ENCODE data around the gene GPR61. TPM values are rescaled to one million over a fixed set of nuclear protein-coding genes. Genes with fewer than 3 reads are reported as not detected.

GPR61 gene, protein sequence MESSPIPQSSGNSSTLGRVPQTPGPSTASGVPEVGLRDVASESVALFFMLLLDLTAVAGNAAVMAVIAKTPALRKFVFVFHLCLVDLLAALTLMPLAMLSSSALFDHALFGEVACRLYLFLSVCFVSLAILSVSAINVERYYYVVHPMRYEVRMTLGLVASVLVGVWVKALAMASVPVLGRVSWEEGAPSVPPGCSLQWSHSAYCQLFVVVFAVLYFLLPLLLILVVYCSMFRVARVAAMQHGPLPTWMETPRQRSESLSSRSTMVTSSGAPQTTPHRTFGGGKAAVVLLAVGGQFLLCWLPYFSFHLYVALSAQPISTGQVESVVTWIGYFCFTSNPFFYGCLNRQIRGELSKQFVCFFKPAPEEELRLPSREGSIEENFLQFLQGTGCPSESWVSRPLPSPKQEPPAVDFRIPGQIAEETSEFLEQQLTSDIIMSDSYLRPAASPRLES
- polyA plus RNA-seq (2012; ENCODE audit: insufficient read depth, insufficient read length), result not detected

DNA sequence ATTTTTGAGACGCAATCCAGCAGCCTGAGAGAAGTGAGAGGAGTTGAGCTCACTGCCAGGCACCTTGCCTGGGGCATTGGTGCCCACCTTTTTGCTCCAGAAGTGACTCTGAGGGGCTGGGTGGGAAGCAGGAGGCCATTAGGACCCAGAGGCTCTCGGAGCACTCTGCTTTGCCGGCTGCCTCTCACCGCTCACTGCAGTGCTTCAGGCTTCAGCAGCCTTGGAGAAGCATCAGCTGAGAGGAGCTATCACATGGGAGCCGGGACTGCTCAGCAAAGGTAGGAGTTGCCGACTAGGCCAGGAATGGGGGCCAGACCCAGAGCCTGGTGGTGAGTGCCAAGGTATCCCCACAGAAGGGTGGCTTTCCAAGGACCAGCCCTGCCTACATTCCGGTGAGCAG is at the start of gene GPR61:
Gene GPR61, plus strand, starts transcription at position 197 of the 400 bp plus-strand sequence. CDS start 3,151 bp downstream, outside the sequence.
- H3K4me3 ChIP-seq (ENCODE audit: low read length), result no peak within 1 kb of the TSS
- no peak for DNase-seq (ENCODE audit: low read depth, low spot score)

DNA sequence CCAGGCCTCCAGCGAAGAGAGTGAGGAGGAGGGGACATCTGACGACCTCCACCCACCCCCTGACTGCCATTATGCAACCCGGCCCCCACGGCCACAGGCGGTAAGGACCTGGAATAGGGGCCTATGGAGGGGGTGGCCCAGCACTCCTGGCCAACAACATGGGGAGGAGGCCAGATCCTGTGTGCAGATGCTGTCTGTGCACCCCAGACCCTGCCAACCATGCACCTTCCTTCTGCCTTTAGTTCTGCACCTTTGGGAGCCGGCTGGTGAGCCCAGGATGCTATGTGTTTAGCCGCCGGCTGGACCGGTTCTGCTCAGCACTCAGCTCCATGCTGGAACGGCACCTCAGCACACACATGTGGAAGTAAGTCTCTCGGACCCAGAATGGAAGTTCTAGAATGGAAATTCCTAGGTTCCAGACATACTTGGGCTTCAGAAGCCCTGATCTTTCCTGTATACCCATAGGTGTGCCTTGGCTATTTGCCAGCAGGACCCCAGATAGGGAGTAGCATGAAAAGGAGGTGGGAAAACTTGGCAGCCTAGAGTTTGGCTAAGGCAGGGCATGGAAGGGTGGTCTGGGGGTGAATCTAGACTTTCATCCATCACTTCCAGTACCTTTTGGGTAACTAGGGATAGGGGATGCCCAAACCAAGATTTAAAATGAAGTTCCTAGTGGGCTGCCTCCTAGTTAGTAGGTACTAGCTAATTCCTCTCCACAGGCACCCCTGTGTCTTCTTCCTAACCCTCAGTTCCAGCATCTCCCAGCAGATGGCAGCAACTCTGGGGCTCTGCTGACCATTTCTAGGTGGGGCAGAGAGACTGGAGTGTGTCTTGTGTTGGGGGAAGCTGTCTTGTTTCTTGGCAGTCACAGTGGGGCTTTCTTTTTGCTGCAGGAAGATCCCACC is 49.4 kb upstream of the GPR61 start:
- DNase-seq (ENCODE audit: low read depth, low spot score), result peak; percentile 39

DNA sequence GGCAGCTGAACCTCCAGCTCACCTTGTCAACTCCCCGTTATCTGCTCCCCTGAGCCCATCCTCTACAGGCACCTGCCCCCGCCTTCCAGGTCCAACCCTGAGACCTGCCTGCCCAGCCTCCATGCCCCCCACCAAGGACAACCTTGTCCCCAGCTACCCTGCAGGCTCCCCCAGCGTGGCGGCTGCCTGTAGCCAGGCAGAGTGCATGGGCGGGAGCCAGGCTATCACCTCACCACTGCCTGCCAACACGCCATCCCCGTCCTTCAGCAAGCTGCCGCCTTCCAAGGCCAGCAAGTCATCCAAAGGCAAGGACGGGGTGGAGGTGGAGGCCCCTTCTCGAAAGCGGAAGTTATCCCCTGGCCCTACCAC is 48.8 kb upstream of the GPR61 start:
- H3K4me3 ChIP-seq (ENCODE audit: low read length), result no peak overlapping the region
- DNase-seq (ENCODE audit: low read depth, low spot score), result no peak

More for the DNA sequence above, 49.4 kb upstream of the GPR61 start:
- no peak overlapping the region for H3K4me3 ChIP-seq (ENCODE audit: low read length)

DNA sequence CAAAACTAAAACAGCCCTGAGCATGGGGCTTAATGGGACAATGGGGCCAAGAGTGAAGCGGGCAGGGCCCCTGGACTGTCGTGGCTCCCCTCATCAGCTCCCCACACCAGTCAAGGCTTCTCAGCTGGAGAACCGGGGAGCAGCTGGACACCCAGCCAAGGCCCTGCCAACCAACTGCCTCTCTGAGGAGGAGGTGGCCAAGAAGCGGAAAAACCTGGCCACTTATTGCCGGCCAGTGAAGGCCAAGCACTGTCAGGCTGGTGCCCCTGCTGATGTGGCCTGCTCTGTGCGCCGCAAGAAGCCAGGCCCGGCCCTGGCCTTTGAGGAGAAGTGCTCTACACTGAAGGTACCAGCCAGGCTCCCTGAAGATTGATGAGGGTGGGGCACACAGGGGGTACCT is 48.3 kb upstream of the GPR61 start:
- no peak overlapping the region for H3K4me3 ChIP-seq (ENCODE audit: low read length)
- no peak for DNase-seq (ENCODE audit: low read depth, low spot score)

DNA sequence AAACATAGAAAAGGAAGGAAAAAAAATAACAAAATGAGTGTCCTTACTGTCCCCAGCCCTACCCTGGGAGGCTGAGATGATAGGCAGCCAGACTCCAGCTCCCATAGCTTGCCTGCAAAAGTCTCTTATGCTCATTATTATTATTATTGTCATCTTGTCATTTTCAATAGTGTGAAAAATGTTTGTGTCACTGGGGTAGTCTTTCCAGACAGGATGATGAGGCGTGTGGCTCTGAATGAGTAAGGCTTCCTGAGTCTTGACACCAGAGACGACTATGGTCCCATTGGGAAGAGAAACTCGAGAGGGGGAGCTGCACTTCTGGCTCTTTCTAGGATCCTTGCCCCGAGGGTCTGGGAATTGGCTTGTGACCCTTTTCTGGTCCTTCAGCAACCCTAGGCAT is 46.9 kb upstream of the GPR61 start:
- DNase-seq (ENCODE audit: low read depth, low spot score), result no peak
- no peak overlapping the region for H3K4me3 ChIP-seq (ENCODE audit: low read length)

DNA sequence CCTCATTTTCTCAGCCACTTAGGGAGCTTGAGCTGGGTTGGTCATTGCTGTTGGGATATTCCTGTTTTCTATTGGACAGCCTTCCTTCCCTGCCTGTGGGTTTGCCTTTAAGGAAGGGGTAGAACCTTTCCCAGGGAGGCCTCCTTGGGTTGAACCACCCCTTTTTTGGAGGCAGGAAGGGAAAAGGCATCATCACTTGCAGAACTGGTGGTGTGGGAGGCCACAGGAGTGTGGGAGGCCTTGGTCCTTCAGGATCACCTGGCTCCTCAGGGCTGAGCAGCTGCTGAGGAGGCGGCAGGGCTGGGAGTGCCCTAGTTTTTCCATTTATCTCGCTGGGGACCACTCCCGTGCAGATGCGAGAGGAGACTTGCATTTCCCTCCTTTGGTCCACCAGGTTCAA is 46.4 kb upstream of the GPR61 start:
- no peak overlapping the region; the same call in 1 of the 2 replicates for H3K4me3 ChIP-seq (ENCODE audit: low read length)
- DNase-seq (ENCODE audit: low read depth, low spot score), result no peak

DNA sequence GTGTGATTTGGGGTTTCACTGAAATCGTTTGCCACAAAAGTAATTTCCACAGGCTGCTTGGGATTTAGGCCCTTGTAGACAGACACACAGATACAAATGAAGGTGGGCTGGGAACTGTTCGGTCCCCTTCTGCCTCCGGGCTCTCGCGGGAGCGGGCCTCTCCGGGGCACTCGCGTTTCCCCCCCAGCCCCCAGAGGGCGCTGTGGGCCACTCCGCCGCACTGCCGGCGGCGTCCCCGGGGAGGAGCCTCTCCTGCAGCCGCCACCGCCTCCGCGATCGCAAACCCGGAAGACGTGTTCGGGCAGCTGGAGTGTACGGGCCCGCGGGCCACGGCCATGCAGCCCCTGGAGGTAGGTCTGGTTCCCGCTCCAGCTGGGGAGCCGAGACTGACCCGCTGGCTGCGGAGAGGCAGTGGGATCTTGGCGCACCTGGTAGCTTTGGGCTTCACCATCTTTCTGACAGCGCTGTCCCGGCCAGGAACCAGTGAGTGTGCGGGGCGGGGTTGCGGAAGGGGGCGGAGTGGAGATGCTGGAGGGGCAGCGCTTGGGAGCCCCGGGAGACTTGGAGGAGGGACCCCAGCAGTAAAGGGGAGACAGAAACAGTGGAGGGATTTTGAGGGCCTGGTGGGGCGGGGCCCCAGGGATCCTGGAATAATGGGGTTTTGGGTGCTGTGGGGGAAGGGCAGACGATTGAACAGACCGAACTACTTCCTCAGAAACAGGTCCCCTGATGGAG is 45.7 kb upstream of the GPR61 start, which contains the start of gene CYB561D1:
Gene CYB561D1, plus strand, starts transcription at position 290 of the 735 bp plus-strand sequence. Its CDS starts 46 bp downstream, at position 336.
- peak within 1 kb of the TSS; percentile 71 for H3K4me3 ChIP-seq (ENCODE audit: low read length)
- DNase-seq (ENCODE audit: low read depth, low spot score), result peak; percentile 69

DNA sequence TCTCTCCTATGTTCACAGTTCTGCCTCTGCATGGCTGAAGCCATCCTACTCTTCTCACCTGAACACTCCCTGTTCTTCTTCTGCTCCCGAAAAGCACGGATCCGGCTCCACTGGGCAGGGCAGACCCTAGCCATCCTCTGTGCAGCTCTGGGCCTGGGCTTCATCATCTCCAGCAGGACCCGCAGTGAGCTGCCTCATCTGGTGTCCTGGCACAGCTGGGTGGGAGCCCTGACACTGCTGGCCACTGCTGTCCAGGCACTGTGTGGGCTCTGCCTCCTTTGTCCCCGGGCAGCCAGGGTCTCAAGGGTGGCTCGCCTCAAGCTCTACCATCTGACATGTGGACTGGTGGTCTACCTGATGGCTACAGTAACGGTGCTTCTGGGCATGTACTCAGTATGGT is 43.9 kb upstream of the GPR61 start:
- H3K4me3 ChIP-seq (ENCODE audit: low read length), result no peak overlapping the region
- DNase-seq (ENCODE audit: low read depth, low spot score), result no peak

DNA sequence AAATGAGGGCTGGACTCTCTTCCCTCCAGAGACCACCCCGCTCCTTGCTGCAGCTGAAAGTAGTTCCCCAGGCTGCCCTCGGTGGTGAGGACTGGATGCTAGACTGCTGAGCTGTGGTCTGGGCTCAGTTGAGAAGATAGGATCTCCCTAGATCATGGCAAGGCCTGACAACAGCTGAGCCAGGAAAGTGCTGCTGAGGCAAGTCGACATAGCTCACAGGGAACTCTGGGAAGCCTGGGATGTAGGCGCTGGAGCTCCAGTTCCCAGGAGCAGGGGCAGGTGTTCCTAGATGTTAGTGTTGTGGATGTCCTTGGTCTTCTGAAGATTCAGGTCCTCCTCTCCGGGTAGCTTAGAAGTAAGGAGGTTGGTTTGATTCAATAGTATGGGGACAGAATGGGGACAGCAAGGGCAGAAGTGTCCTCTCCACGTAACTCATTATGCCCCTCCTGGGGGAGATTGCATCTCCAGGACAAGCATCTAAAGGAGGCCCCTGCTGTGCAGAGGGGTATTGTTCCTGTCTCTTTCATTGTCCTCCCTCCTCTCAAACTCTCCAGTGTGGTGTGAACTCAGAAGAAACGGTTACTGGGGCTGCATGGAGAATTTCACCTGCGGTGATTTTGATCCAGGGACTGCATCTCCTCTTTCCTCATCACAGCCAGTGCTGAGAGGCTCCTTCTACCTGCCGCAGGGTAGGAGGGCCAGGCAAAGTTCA is 42.1 kb upstream of the GPR61 start:
- no peak overlapping the region for H3K4me3 ChIP-seq (ENCODE audit: low read length)
- no peak for DNase-seq (ENCODE audit: low read depth, low spot score)

DNA sequence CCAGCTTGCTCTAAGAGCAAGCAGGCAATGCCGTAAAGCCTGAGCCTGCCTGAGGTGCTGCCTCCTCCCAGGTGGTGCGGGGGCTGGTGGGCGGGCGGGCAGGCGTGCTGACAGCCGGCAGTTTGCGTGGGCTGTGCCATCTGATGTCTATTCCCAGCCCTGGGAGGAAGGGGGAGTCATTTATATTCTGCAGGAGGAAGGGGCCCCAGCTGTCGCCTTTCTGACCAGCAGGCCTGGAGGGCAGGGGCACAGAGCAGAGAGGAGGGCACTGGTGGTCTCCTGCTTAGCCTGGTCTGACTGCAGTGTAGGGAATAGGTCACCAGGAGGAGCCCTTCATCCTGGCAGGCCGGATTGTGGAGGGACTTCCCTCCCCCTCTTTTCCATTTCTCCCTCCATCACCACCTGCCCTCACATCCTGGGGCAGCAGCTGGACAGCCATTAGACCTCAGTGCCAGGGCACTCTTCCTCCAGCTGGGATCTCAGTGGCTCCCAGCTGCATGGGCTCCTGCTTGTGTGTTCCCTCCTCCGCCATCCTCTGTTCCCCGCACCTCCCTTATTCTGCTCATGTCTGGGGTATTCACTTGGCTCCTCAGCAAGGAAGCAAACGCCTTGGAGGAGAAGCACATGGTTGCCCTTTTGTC is 41.4 kb upstream of the GPR61 start:
- no peak for DNase-seq (ENCODE audit: low read depth, low spot score)
- H3K4me3 ChIP-seq (ENCODE audit: low read length), result no peak overlapping the region

DNA sequence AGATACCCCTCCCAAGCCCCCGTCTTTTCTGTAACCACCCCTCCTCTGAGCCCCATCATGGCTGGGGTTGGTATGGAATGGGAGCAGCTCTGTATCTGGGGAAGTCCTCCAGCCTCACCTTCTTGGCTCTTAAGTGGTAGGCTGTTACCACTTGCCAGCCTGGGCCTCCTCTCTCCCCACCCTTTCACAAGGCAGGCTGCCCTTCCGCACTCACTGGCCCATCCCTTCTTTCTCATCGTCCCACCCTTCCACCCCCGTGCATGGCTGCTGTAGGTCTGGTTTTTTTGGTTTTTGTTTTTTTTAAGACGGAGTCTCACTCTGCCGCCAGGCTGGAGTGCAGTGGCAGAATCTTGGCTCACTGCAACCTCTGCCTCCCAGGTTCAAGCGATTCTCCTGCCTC is 40.6 kb upstream of the GPR61 start:
- no peak overlapping the region for H3K4me3 ChIP-seq (ENCODE audit: low read length)
- no peak for DNase-seq (ENCODE audit: low read depth, low spot score)

DNA sequence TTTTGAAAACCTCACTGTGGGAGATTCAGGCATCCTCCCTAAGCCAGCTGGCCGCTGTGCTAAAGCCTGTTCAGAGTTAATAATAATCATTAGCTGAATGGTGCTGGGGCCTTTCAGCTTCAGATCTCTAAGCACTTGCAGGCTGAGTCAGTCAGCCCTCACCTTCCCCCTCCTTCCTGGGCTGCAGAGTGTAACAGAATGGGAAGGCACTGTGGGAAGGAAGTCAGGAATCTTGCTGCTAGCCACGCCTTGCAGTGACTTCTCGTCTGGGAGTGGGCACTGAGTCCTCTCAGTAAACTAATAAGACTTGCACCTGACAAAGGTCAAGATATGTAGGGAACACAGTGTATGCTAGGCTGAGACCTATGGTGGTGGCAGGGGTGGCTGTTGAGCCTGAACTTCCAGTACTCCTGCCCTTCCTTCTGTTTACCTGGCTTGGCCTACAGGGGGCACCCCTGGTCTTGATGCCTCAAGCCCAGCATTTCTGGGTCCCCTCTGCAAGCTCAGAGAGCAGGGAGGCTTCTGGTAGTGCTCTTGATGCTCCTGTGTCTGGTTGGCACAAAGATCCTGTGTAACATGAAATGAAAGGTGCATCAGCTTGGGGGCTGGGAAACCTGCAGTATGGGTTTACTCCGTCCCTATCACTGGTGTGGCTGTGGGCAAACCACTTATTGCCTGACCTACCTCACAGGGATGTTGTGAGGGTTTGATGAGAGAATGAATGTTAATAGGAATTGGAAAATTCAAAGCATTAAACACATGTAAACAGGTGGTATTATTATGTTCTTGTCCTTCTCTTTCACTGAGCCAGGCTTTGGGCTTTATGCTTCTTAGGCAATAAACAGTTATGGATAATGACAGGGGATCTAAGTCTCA is 39.8 kb upstream of the GPR61 start:
- H3K4me3 ChIP-seq (ENCODE audit: low read length), result no peak overlapping the region
- DNase-seq (ENCODE audit: low read depth, low spot score), result peak; percentile 58

DNA sequence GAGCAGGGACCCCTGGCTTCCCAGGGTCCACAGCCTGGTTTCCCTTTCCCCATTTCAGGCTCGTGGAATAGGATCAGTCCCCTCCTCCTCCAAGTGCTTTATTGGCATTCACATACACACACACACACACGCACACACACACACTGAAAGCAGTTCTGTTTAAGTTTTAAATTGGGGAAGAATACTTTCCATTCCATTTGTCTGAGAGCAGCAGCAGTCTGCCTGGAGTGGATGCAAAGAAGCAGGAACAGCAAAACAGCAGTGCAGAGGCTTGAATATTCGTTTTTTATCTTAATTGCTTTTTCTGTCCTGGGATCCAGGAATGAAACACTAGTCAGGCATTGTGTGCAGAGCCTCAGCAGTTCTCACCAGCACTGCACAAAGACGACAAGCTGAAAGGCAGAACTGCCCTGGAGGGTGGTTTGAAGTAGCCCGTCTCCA is 38.7 kb upstream of the GPR61 start:
- no peak overlapping the region for H3K4me3 ChIP-seq (ENCODE audit: low read length)
- no peak for DNase-seq (ENCODE audit: low read depth, low spot score)

DNA sequence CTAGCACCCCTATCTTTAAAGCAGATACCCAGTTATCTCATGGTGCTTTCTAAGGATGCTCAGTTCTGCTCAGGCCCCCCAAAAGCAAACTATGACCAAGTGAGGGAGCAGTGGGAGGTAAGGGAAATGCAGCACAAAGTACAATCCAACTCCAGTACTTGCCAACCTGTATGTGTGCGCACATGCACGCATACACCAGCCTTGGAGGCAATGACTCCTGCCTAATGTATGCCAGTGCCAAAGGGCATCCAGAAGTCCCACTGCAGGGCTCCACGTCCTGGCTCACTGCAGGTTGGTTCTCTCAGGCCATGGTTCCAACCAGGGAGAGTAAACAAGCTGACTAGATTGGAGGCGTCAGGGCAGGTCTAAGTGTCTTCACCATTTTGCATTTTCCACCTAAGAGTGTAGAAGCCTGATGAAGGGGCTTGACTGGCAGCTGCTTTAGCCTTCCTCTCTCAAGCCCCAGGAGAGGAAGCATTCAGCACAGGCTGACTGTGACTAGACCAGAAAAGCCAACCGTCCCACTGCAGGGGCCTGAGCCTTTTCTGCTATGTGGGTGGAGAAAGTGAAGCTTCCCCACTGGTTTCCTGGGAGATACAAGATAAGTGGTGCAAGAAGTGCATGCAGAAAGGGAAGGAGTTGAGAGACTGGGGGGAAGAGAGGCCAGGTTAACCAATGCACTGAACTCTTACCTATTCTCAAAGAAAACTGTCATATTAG is 37.9 kb upstream of the GPR61 start:
- peak overlapping the region; percentile 10 for H3K4me3 ChIP-seq (ENCODE audit: low read length)
- DNase-seq (ENCODE audit: low read depth, low spot score), result no peak

DNA sequence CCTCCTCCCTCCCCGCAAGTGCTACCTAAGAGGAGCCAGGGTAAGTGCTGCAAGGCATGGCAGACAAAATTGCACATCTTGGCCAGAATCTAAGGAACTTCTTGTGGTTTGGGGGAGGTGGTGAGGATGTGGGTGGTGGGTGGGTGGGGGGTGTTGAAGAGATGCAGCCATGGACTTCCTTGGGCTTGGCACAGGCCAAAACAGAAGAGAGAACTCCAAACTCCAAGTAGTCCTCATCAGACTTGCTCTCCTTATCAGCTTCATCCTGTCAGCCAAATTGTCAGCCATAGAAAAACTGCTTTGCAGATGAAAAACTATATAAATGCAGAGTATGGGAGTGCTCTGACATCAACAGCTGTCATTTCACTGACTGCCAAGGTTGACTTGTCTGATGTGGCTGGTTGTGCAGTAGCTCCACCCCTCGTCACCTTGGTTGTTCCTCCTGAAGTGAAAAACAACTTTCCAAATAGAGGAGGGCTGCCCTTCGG is 37.3 kb upstream of the GPR61 start:
- DNase-seq (ENCODE audit: low read depth, low spot score), result peak; percentile 85
- H3K4me3 ChIP-seq (ENCODE audit: low read length), result peak overlapping the region; percentile 10

DNA sequence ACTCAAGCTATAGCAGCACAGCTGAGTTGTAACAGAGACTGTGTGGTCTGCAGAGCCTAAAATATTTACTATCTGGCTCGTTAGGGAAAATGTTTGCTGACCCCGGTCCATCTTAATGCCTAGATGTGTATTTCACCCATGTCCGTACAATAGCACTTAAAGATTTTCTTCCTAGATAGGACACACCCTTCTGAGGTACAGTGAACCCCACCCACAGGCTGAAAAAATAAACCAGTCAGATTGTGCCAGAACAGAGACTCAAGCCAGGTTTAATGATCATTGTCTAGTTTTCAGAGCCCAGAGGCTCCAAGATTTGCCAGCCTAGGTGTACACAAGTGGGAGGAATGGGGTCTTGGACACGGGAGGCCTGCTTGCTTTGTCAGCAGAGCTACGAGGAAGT is 35.7 kb upstream of the GPR61 start:
- DNase-seq (ENCODE audit: low read depth, low spot score), result no peak
- no peak overlapping the region for H3K4me3 ChIP-seq (ENCODE audit: low read length)
